Measurements from ENCODE around the gene ITPK1.

Gene ITPK1

GRCh38 chr14:92914087-92914656 lies 201.6 kb downstream of the ITPK1 start:
- ATAC-seq: no peak
- H3K27ac Mint-ChIP-seq: no peak overlapping the region
- no peaks in the 10 kb centered on the region for H3K9me3 Mint-ChIP-seq
- no peaks in the 10 kb centered on the region for H3K36me3 Mint-ChIP-seq
- no peak overlapping the region for H3K4me3 Mint-ChIP-seq
- no peaks in the 10 kb centered on the region for H3K4me1 Mint-ChIP-seq
- peaks cover 27% of the 10 kb centered on the region for H3K27me3 Mint-ChIP-seq

GRCh38 chr14:92907316-92907911 lies 208.3 kb downstream of the ITPK1 start:
- no peak for ATAC-seq

GRCh38 chr14:92906823-92907222 lies 208.9 kb downstream of the ITPK1 start:
- Mint-ChIP-seq H3K27me3 (peaks cover 44% of the 10 kb centered on the region), H3K36me3 (no peaks in the 10 kb centered on the region), H3K9me3 (no peaks in the 10 kb centered on the region), H3K4me3 (no peak overlapping the region), H3K4me1 (no peaks in the 10 kb centered on the region), H3K27ac (no peak overlapping the region)
- ATAC-seq: no peak

More at GRCh38 chr14:92907316-92907911, 208.3 kb downstream of the ITPK1 start:
- H3K27ac Mint-ChIP-seq: no peak overlapping the region
- H3K27me3 Mint-ChIP-seq: peaks cover 39% of the 10 kb centered on the region
- no peaks in the 10 kb centered on the region for H3K9me3 Mint-ChIP-seq
- H3K36me3 Mint-ChIP-seq: no peaks in the 10 kb centered on the region
- no peaks in the 10 kb centered on the region for H3K4me1 Mint-ChIP-seq
- no peak overlapping the region for H3K4me3 Mint-ChIP-seq

GRCh38 chr14:92906420-92906819 lies 209.3 kb downstream of the ITPK1 start:
- H3K4me1 Mint-ChIP-seq: no peaks in the 10 kb centered on the region
- no peak overlapping the region for H3K4me3 Mint-ChIP-seq
- H3K9me3 Mint-ChIP-seq: no peaks in the 10 kb centered on the region
- ATAC-seq: no peak
- no peak overlapping the region for H3K27ac Mint-ChIP-seq
- H3K36me3 Mint-ChIP-seq: no peaks in the 10 kb centered on the region
- peaks cover 44% of the 10 kb centered on the region for H3K27me3 Mint-ChIP-seq

GRCh38 chr14:92905667-92906066 lies 210.1 kb downstream of the ITPK1 start:
- H3K4me1 Mint-ChIP-seq: no peaks in the 10 kb centered on the region
- H3K9me3 Mint-ChIP-seq: no peaks in the 10 kb centered on the region
- H3K4me3 Mint-ChIP-seq: no peak overlapping the region
- no peaks in the 10 kb centered on the region for H3K36me3 Mint-ChIP-seq
- ATAC-seq: no peak
- no peak overlapping the region for H3K27ac Mint-ChIP-seq
- H3K27me3 Mint-ChIP-seq: peaks cover 44% of the 10 kb centered on the region

GRCh38 chr14:92903359-92903758 lies 212.4 kb downstream of the ITPK1 start:
- no peaks in the 10 kb centered on the region for H3K36me3 Mint-ChIP-seq
- H3K4me3 Mint-ChIP-seq: no peak overlapping the region
- H3K27me3 Mint-ChIP-seq: peaks cover 36% of the 10 kb centered on the region
- no peaks in the 10 kb centered on the region for H3K4me1 Mint-ChIP-seq
- no peak for ATAC-seq
- no peaks in the 10 kb centered on the region for H3K9me3 Mint-ChIP-seq
- H3K27ac Mint-ChIP-seq: no peak overlapping the region

- Mint-ChIP-seq H3K27ac (no peak overlapping the region), H3K4me3 (no peak overlapping the region), H3K4me1 (peaks cover 6% of the 10 kb centered on the region), H3K36me3 (no peaks in the 10 kb centered on the region), H3K27me3 (peaks cover 42% of the 10 kb centered on the region), H3K9me3 (no peaks in the 10 kb centered on the region)
- no peak for ATAC-seq
These were observed 213.0 kb downstream of the ITPK1 start for GRCh38 chr14:92902726-92903125.

- Mint-ChIP-seq H3K9me3 (no peaks in the 10 kb centered on the region), H3K27me3 (peaks cover 42% of the 10 kb centered on the region), H3K27ac (no peak overlapping the region), H3K4me1 (peaks cover 11% of the 10 kb centered on the region), H3K4me3 (no peak overlapping the region), H3K36me3 (no peaks in the 10 kb centered on the region)
- ATAC-seq: no peak
These were observed 213.5 kb downstream of the ITPK1 start for GRCh38 chr14:92902191-92902590.

- Mint-ChIP-seq H3K9me3 (no peaks in the 10 kb centered on the region), H3K4me1 (peaks cover 12% of the 10 kb centered on the region), H3K27me3 (peaks cover 50% of the 10 kb centered on the region)
These were observed 215.1 kb downstream of the ITPK1 start for GRCh38 chr14:92900660-92901059.

GRCh38 chr14:92898566-92899131 lies 217.1 kb downstream of the ITPK1 start:
- Mint-ChIP-seq H3K36me3 (no peaks in the 10 kb centered on the region), H3K4me3 (no peak overlapping the region), H3K27me3 (peaks cover 45% of the 10 kb centered on the region), H3K4me1 (peaks cover 12% of the 10 kb centered on the region), H3K9me3 (peaks cover 4% of the 10 kb centered on the region), H3K27ac (no peak overlapping the region)
- ATAC-seq: no peak

More at GRCh38 chr14:92900660-92901059, 215.1 kb downstream of the ITPK1 start:
- Mint-ChIP-seq H3K36me3 (no peaks in the 10 kb centered on the region), H3K4me3 (no peak overlapping the region), H3K27ac (no peak overlapping the region)
- ATAC-seq: no peak

GRCh38 chr14:92897922-92898565 lies 217.7 kb downstream of the ITPK1 start:
- peak; percentile 50 for ATAC-seq
- Mint-ChIP-seq H3K9me3 (peaks cover 5% of the 10 kb centered on the region), H3K27me3 (peaks cover 39% of the 10 kb centered on the region), H3K27ac (no peak overlapping the region), H3K4me3 (no peak overlapping the region), H3K4me1 (peaks cover 12% of the 10 kb centered on the region), H3K36me3 (no peaks in the 10 kb centered on the region)

- no peak overlapping the region for H3K27ac Mint-ChIP-seq
- H3K4me3 Mint-ChIP-seq: no peak overlapping the region
- peaks cover 28% of the 10 kb centered on the region for H3K27me3 Mint-ChIP-seq
- H3K9me3 Mint-ChIP-seq: peaks cover 5% of the 10 kb centered on the region
- ATAC-seq: no peak
- H3K36me3 Mint-ChIP-seq: no peaks in the 10 kb centered on the region
- peaks cover 12% of the 10 kb centered on the region for H3K4me1 Mint-ChIP-seq
These were observed 220.3 kb downstream of the ITPK1 start for GRCh38 chr14:92895352-92895878.

- Mint-ChIP-seq H3K9me3 (peaks cover 5% of the 10 kb centered on the region), H3K36me3 (no peaks in the 10 kb centered on the region), H3K27ac (no peak overlapping the region), H3K4me1 (peaks cover 5% of the 10 kb centered on the region), H3K4me3 (no peak overlapping the region), H3K27me3 (peaks cover 26% of the 10 kb centered on the region)
- ATAC-seq: no peak
These were observed 223.1 kb downstream of the ITPK1 start for GRCh38 chr14:92892589-92892988.

GRCh38 chr14:92890830-92891588 lies 224.7 kb downstream of the ITPK1 start:
- no peak for ATAC-seq
- Mint-ChIP-seq H3K9me3 (peaks cover 9% of the 10 kb centered on the region), H3K27ac (no peak overlapping the region), H3K36me3 (no peaks in the 10 kb centered on the region), H3K4me1 (no peaks in the 10 kb centered on the region), H3K4me3 (no peak overlapping the region), H3K27me3 (peaks cover 22% of the 10 kb centered on the region)

- H3K36me3 Mint-ChIP-seq: no peaks in the 10 kb centered on the region
- no peak overlapping the region for H3K27ac Mint-ChIP-seq
- peaks cover 10% of the 10 kb centered on the region for H3K9me3 Mint-ChIP-seq
- no peak for ATAC-seq
- H3K4me3 Mint-ChIP-seq: no peak overlapping the region
- peaks cover 35% of the 10 kb centered on the region for H3K27me3 Mint-ChIP-seq
- H3K4me1 Mint-ChIP-seq: no peaks in the 10 kb centered on the region
These were observed 226.8 kb downstream of the ITPK1 start for GRCh38 chr14:92888896-92889295.
